Raji (cell line): Measurements from ENCODE around the gene SRRM4.

Experiments
- POLR2A ChIP-seq: IDR thresholded peaks from 2 replicates; pipeline ENCODE4 v1.6.1; 2011; ENCODE audit warnings: low read depth, low read length, control low read depth; ENCODE audit not compliant: insufficient read depth

The SRRM4 gene

GRCh38 chr12:119179335-119180021, 198.1 kb downstream of the SRRM4 start:
- no peak for TF ChIP-seq POLR2A

- TF ChIP-seq POLR2A, result no peak
Measured at GRCh38 chr12:119180380-119181040, 199.2 kb downstream of the SRRM4 start.

- no peak for TF ChIP-seq POLR2A
Measured at GRCh38 chr12:119181202-119181601, 199.9 kb downstream of the SRRM4 start.

- TF ChIP-seq POLR2A, result no peak
Measured at GRCh38 chr12:119181944-119182343, 200.6 kb downstream of the SRRM4 start.

- no peak for TF ChIP-seq POLR2A
Measured at GRCh38 chr12:119182701-119183493, 201.6 kb downstream of the SRRM4 start.

- no peak for TF ChIP-seq POLR2A
Measured at GRCh38 chr12:119183942-119184695, 202.8 kb downstream of the SRRM4 start.

GRCh38 chr12:119195256-119195655, 213.9 kb downstream of the SRRM4 start:
- no peak for TF ChIP-seq POLR2A

- TF ChIP-seq POLR2A, result no peak
Measured at GRCh38 chr12:119198440-119198839, 217.1 kb downstream of the SRRM4 start.

GRCh38 chr12:119200601-119201000, 219.3 kb downstream of the SRRM4 start:
- TF ChIP-seq POLR2A, result no peak

- TF ChIP-seq POLR2A, result no peak
Measured at GRCh38 chr12:119201789-119202543, 220.6 kb downstream of the SRRM4 start.

GRCh38 chr12:119202544-119202943, 221.2 kb downstream of the SRRM4 start:
- no peak for TF ChIP-seq POLR2A

- no peak for TF ChIP-seq POLR2A
Measured at GRCh38 chr12:119204131-119204530, 222.8 kb downstream of the SRRM4 start.

GRCh38 chr12:119204671-119205285, 223.4 kb downstream of the SRRM4 start:
- no peak for TF ChIP-seq POLR2A
